HEK293 (cell line): Measurements from ENCODE around the gene STK24.

Experiments used
- BCL11A ChIP-seq: fragments of 450-650 bp; formaldehyde crosslinking; IDR thresholded peaks from 2 replicates; pipeline ENCODE4 v1.5.1; 2016; ENCODE audit warnings: low read depth, missing biosample characterization, missing genetic modification characterization
- BCL11B ChIP-seq: fragments of 450-650 bp; formaldehyde crosslinking; IDR thresholded peaks from 2 replicates; pipeline ENCODE4 v1.5.1; 2016; ENCODE audit warnings: low read depth, missing biosample characterization, missing genetic modification characterization
- EGR2 ChIP-seq: fragments of 450-650 bp; formaldehyde crosslinking; IDR thresholded peaks from 2 replicates; pipeline ENCODE4 v1.5.1; 2016; ENCODE audit warnings: low read depth, missing biosample characterization, missing genetic modification characterization
- KLF8 ChIP-seq: fragments of 450-650 bp; formaldehyde crosslinking; IDR thresholded peaks from 2 replicates; pipeline ENCODE4 v1.5.1; 2016; ENCODE audit warnings: missing biosample characterization, missing genetic modification characterization
- MYNN ChIP-seq: fragments of 450-650 bp; formaldehyde crosslinking; IDR thresholded peaks from 2 replicates; pipeline ENCODE4 v1.5.1; 2016; ENCODE audit warnings: missing biosample characterization, missing genetic modification characterization, borderline replicate concordance
- MZF1 ChIP-seq: fragments of 450-650 bp; formaldehyde crosslinking; IDR thresholded peaks from 2 replicates; pipeline ENCODE4 v1.5.1; 2017; ENCODE audit warnings: missing biosample characterization, missing genetic modification characterization, borderline replicate concordance
- PRDM1 ChIP-seq: fragments of 450-650 bp; formaldehyde crosslinking; IDR thresholded peaks from 2 replicates; pipeline ENCODE4; 2016; ENCODE audit warnings: missing biosample characterization, missing genetic modification characterization
- SALL2 ChIP-seq: fragments of 450-650 bp; formaldehyde crosslinking; IDR thresholded peaks from 2 replicates; pipeline ENCODE4 v1.5.0; 2017; ENCODE audit warnings: missing biosample characterization, mild to moderate bottlenecking, missing genetic modification characterization, borderline replicate concordance
- SETDB1 ChIP-seq: IDR thresholded peaks from one replicate; pipeline ENCODE4 v1.6.1; 2017; ENCODE audit warnings: mild to moderate bottlenecking, low read length, moderate library complexity, mixed read lengths; ENCODE audit not compliant: insufficient read length
- SP7 ChIP-seq: fragments of 450-650 bp; formaldehyde crosslinking; IDR thresholded peaks from 2 replicates; pipeline ENCODE4 v1.5.1; 2016; ENCODE audit warnings: missing biosample characterization, missing genetic modification characterization
- TCF7L2 ChIP-seq: IDR thresholded peaks from 2 replicates; pipeline ENCODE4 v1.6.1; 2011; ENCODE audit warnings: low read depth, mild to moderate bottlenecking, inconsistent platforms, low read length, moderate library complexity, borderline replicate concordance
- TRIM28 ChIP-seq: IDR thresholded peaks from 2 replicates; pipeline ENCODE4 v1.6.1; 2011; ENCODE audit warnings: low read length, control low read depth, borderline replicate concordance
- YY2 ChIP-seq: fragments of 450-650 bp; formaldehyde crosslinking; IDR thresholded peaks from 2 replicates; pipeline ENCODE4 v1.5.1; 2016; ENCODE audit warnings: missing biosample characterization, missing genetic modification characterization
- ZBTB17 ChIP-seq: fragments of 450-650 bp; formaldehyde crosslinking; IDR thresholded peaks from 2 replicates; pipeline ENCODE4 v1.5.1; 2016; ENCODE audit warnings: missing biosample characterization, missing genetic modification characterization
- ZIC2 ChIP-seq: fragments of 450-650 bp; formaldehyde crosslinking; IDR thresholded peaks from 2 replicates; pipeline ENCODE4 v1.5.1; 2016; ENCODE audit warnings: missing biosample characterization, missing genetic modification characterization
- ZNF10 ChIP-seq: fragments of 450-650 bp; formaldehyde crosslinking; IDR thresholded peaks from 2 replicates; pipeline ENCODE4 v1.5.1; 2017; ENCODE audit warnings: missing biosample characterization, missing genetic modification characterization
- ZNF155 ChIP-seq: fragments of 450-650 bp; formaldehyde crosslinking; IDR thresholded peaks from 2 replicates; pipeline ENCODE4 v1.5.1; 2016; ENCODE audit warnings: missing biosample characterization, missing genetic modification characterization
- ZNF214 ChIP-seq: fragments of 450-650 bp; formaldehyde crosslinking; IDR thresholded peaks from 2 replicates; pipeline ENCODE4 v1.5.1; 2017; ENCODE audit warnings: missing biosample characterization, mild to moderate bottlenecking, missing genetic modification characterization, borderline replicate concordance
- ZNF324 ChIP-seq: fragments of 450-650 bp; formaldehyde crosslinking; IDR thresholded peaks from 2 replicates; pipeline ENCODE4 v1.5.1; 2016; ENCODE audit warnings: missing biosample characterization, missing genetic modification characterization
- ZNF423 ChIP-seq: fragments of 450-650 bp; formaldehyde crosslinking; IDR thresholded peaks from 2 replicates; pipeline ENCODE4 v1.5.1; 2016; ENCODE audit warnings: missing biosample characterization, missing genetic modification characterization
- ZNF48 ChIP-seq: fragments of 450-650 bp; formaldehyde crosslinking; IDR thresholded peaks from 2 replicates; pipeline ENCODE4 v1.5.1; 2016; ENCODE audit warnings: missing biosample characterization, missing genetic modification characterization
- ZNF544 ChIP-seq: fragments of 450-650 bp; formaldehyde crosslinking; IDR thresholded peaks from 2 replicates; pipeline ENCODE4 v1.5.0; 2017; ENCODE audit warnings: missing biosample characterization, missing genetic modification characterization
- ZNF561 ChIP-seq: fragments of 450-650 bp; IDR thresholded peaks from 2 replicates; pipeline ENCODE4 v1.5.1; 2018; ENCODE audit warnings: missing biosample characterization, missing genetic modification characterization, borderline replicate concordance
- ZNF623 ChIP-seq: fragments of 450-650 bp; formaldehyde crosslinking; IDR thresholded peaks from 2 replicates; pipeline ENCODE4 v1.5.1; 2016; ENCODE audit warnings: missing biosample characterization, missing genetic modification characterization
- ZNF654 ChIP-seq: fragments of 450-650 bp; formaldehyde crosslinking; IDR thresholded peaks from 2 replicates; pipeline ENCODE4 v1.5.1; 2016; ENCODE audit warnings: low read depth, missing biosample characterization, missing genetic modification characterization
- ZNF664 ChIP-seq: fragments of 450-650 bp; formaldehyde crosslinking; IDR thresholded peaks from 2 replicates; pipeline ENCODE4 v1.5.1; 2016; ENCODE audit warnings: missing biosample characterization, missing genetic modification characterization
- ZNF692 ChIP-seq: fragments of 450-650 bp; formaldehyde crosslinking; IDR thresholded peaks from 2 replicates; pipeline ENCODE4 v1.5.1; 2016; ENCODE audit warnings: missing biosample characterization, missing genetic modification characterization
- ZNF704 ChIP-seq: fragments of 450-650 bp; formaldehyde crosslinking; IDR thresholded peaks from 2 replicates; pipeline ENCODE4 v1.5.1; 2016; ENCODE audit warnings: missing biosample characterization, missing genetic modification characterization
- ZSCAN4 ChIP-seq: fragments of 450-650 bp; formaldehyde crosslinking; IDR thresholded peaks from 2 replicates; pipeline ENCODE4 v1.5.1; 2017; ENCODE audit warnings: missing biosample characterization, missing genetic modification characterization
- ZXDB ChIP-seq: fragments of 450-650 bp; formaldehyde crosslinking; IDR thresholded peaks from 2 replicates; pipeline ENCODE4 v1.5.1; 2016; ENCODE audit warnings: missing biosample characterization, missing genetic modification characterization
- TF ChIP-seq, protein P1 (sequence below): fragments of 450-650 bp; formaldehyde crosslinking; IDR thresholded peaks from 2 replicates; pipeline ENCODE4 v1.5.1; 2016; ENCODE audit warnings: missing biosample characterization, missing genetic modification characterization
- TF ChIP-seq, protein P2 (sequence below): fragments of 450-650 bp; IDR thresholded peaks from 2 replicates; pipeline ENCODE4 v1.5.1; 2018; ENCODE audit warnings: missing biosample characterization, missing genetic modification characterization
- TF ChIP-seq, protein P3 (sequence below): fragments of 450-650 bp; formaldehyde crosslinking; IDR thresholded peaks from 2 replicates; pipeline ENCODE4 v1.5.1; 2016; ENCODE audit warnings: missing biosample characterization, missing genetic modification characterization

Gene STK24

GRCh38 chr13:98576200-98576945, 534 bp downstream of the STK24 start (continued):
- TF ChIP-seq ZNF692 (tag by site-specific recombination) = 0 out of 2 replicates have a peak, but pooled peaks have one; percentile 19
- no peak for TF ChIP-seq ZNF10 (tag by site-specific recombination)
- no peak for TF ChIP-seq SETDB1
- TF ChIP-seq ZNF544 (tag by site-specific recombination) = no peak
- no peak for TF ChIP-seq BCL11B (tag by site-specific recombination)
- no peak for TF ChIP-seq ZNF214 (tag by site-specific recombination)
- TF ChIP-seq ZNF423 (tag by site-specific recombination) = no peak
- no peak for TF ChIP-seq SALL2
- 0 out of 2 replicates have a peak, but pooled peaks have one; percentile 24 for TF ChIP-seq ZXDB (tag by site-specific recombination)
- TF ChIP-seq, protein P1, sequence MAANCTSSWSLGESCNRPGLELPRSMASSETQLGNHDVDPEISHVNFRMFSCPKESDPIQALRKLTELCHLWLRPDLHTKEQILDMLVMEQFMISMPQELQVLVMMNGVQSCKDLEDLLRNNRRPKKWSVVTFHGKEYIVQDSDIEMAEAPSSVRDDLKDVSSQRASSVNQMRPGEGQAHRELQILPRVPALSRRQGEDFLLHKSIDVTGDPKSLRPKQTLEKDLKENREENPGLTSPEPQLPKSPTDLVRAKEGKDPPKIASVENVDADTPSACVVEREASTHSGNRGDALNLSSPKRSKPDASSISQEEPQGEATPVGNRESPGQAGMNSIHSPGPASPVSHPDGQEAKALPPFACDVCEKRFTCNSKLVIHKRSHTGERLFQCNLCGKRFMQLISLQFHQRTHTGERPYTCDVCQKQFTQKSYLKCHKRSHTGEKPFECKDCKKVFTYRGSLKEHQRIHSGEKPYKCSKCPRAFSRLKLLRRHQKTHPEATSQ (tag by site-specific recombination) = no peak
- no peak for TF ChIP-seq ZNF155 (tag by site-specific recombination)
- no peak for TF ChIP-seq ZNF654 (tag by site-specific recombination)
- TF ChIP-seq, protein P2, sequence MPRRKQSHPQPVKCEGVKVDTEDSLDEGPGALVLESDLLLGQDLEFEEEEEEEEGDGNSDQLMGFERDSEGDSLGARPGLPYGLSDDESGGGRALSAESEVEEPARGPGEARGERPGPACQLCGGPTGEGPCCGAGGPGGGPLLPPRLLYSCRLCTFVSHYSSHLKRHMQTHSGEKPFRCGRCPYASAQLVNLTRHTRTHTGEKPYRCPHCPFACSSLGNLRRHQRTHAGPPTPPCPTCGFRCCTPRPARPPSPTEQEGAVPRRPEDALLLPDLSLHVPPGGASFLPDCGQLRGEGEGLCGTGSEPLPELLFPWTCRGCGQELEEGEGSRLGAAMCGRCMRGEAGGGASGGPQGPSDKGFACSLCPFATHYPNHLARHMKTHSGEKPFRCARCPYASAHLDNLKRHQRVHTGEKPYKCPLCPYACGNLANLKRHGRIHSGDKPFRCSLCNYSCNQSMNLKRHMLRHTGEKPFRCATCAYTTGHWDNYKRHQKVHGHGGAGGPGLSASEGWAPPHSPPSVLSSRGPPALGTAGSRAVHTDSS = no peak
- TF ChIP-seq ZNF704 = no peak
- no peak for TF ChIP-seq TRIM28
- TF ChIP-seq BCL11A (tag by site-specific recombination) = no peak
- TF ChIP-seq SP7 (tag by site-specific recombination) = no peak
- no peak for TF ChIP-seq ZNF561 (tag by site-specific recombination)
- TF ChIP-seq KLF8 (tag by site-specific recombination) = peak; percentile 30; the same call in 1 of the 2 replicates
- no peak for TF ChIP-seq ZNF623 (tag by site-specific recombination)
- no peak for TF ChIP-seq ZNF48 (tag by site-specific recombination)
- TF ChIP-seq TCF7L2 = no peak
- TF ChIP-seq ZSCAN4 = no peak
- TF ChIP-seq PRDM1 (tag by site-specific recombination) = no peak
- TF ChIP-seq ZBTB17 (tag by site-specific recombination) = no peak
- TF ChIP-seq, protein P3, sequence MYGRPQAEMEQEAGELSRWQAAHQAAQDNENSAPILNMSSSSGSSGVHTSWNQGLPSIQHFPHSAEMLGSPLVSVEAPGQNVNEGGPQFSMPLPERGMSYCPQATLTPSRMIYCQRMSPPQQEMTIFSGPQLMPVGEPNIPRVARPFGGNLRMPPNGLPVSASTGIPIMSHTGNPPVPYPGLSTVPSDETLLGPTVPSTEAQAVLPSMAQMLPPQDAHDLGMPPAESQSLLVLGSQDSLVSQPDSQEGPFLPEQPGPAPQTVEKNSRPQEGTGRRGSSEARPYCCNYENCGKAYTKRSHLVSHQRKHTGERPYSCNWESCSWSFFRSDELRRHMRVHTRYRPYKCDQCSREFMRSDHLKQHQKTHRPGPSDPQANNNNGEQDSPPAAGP (tag by site-specific recombination) = no peak
- TF ChIP-seq EGR2 (tag by site-specific recombination) = peak; percentile 32; the same call in 1 of the 2 replicates
- TF ChIP-seq ZNF324 (tag by site-specific recombination) = no peak
- TF ChIP-seq MZF1 (tag by site-specific recombination) = no peak
- no peak for TF ChIP-seq YY2
- no peak; the same call in 1 of the 2 replicates for TF ChIP-seq ZIC2 (tag by site-specific recombination)
- no peak for TF ChIP-seq ZNF664 (tag by site-specific recombination)
- TF ChIP-seq MYNN (tag by site-specific recombination) = no peak
